Spleen (tissue), 7 donors: ENCODE measurements around the gene BCAS4.

Experiments
- POLR2A ChIP-seq, 3 donors: fragments of 450-650 bp; IDR thresholded peaks; one replicate each; pipeline ENCODE4 v1.5.1; 2017; ENCODE audit warnings: antibody characterized with exemption in 3 of 3, mild to moderate bottlenecking in 1 of 3
- POLR2AphosphoS5 ChIP-seq, 3 donors: sonication (generic); formaldehyde crosslinking; IDR thresholded peaks; one replicate each; pipeline ENCODE4 v1.5.1; 2017; ENCODE audit warnings: antibody characterized with exemption in 3 of 3
- TF ChIP-seq, protein P1 (sequence below), 11 experiments: fragments of 200-600 bp in 7 of 11; fragments of 450-650 bp in 4 of 11; sonication (generic) in 4 of 11; IDR thresholded peaks in 8 of 11; conservative IDR thresholded peaks in 3 of 11; 1 replicate in 7 of 11; 2 replicates in 4 of 11; pipeline versions ENCODE4 v1.4.0 to v1.8.0; 2016 to 2021; ENCODE audit warnings: antibody characterized with exemption in 11 of 11, inconsistent platforms in 4 of 11, mild to moderate bottlenecking in 1 of 11
- donor health status: DM: no; HTN: no; CAD: no; lungs with moderate emphysema.
- donor health status: DM: no; HTN: no; CAD: no.
- donor health status: DM: no; HTN: no; CAD: no.

GRCh38 chr20:50834599-50835005 lies 39.7 kb downstream of the BCAS4 start:
- TF ChIP-seq, protein P1, sequence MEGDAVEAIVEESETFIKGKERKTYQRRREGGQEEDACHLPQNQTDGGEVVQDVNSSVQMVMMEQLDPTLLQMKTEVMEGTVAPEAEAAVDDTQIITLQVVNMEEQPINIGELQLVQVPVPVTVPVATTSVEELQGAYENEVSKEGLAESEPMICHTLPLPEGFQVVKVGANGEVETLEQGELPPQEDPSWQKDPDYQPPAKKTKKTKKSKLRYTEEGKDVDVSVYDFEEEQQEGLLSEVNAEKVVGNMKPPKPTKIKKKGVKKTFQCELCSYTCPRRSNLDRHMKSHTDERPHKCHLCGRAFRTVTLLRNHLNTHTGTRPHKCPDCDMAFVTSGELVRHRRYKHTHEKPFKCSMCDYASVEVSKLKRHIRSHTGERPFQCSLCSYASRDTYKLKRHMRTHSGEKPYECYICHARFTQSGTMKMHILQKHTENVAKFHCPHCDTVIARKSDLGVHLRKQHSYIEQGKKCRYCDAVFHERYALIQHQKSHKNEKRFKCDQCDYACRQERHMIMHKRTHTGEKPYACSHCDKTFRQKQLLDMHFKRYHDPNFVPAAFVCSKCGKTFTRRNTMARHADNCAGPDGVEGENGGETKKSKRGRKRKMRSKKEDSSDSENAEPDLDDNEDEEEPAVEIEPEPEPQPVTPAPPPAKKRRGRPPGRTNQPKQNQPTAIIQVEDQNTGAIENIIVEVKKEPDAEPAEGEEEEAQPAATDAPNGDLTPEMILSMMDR (IDR thresholded peaks at IDR 0.05 in 8 of 11, conservative IDR thresholded peaks at IDR 0.05 in 3 of 11): no peak
- no peak for TF ChIP-seq POLR2A (IDR thresholded peaks at IDR 0.05)
- TF ChIP-seq POLR2AphosphoS5 (IDR thresholded peaks at IDR 0.05): no peak
